HCT116 (cell line): ENCODE results near the gene FST. TPM values are rescaled to one million over a fixed set of nuclear protein-coding genes. Genes with fewer than 3 reads are reported as not detected.

ENCODE experiments used
- ATAC-seq: fragments of 200-7000 bp; cut with Tn5 transposase; 2 replicates; pipeline ENCODE4 v1.9.1; 2020; ENCODE audit warnings: mild to moderate bottlenecking, moderate library complexity
- BruUV-seq: library from RNA; stranded (reverse); fragments of 400-500 nt; replicated peaks from 2 replicates; lab custom pipeline; 2021; lab: Mats Ljungman, UMichigan
- CTCF ChIA-PET: fragments of 300-600 bp; sonication (Branson Sonifier 250); formaldehyde crosslinking; loops from one replicate; lab custom pipeline; 2021; ENCODE audit warnings: antibody characterized with exemption; lab: Charles Lee
- POLR2A ChIA-PET: fragments of 300-600, 350-600 bp; sonication (Branson Sonifier 250); formaldehyde crosslinking; loops from one replicate; lab custom pipeline; 2021; ENCODE audit warnings: antibody characterized with exemption; lab: Charles Lee
- RAD21 ChIA-PET, 2 experiments: fragments of 300-600 bp; sonication (Branson Sonifier 250); formaldehyde crosslinking; loops; one replicate each; lab custom pipeline; 2023; ENCODE audit warnings: low total read pairs in 2 of 2; ENCODE audit not compliant: uncharacterized antibody in 2 of 2, unreplicated experiment in 2 of 2, low non-redundant PET in 1 of 2; lab: Charles Lee
- DNase-seq: peaks from one replicate; pipeline ENCODE4 v3.0.0-alpha.2; 2010; ENCODE audit warnings: low read depth, low spot score
- H2AFZ ChIP-seq: fragments of 200-600 bp; shearing (Covaris generic), sonication (generic); 2 replicates; pipeline ENCODE4 v1.6.1; 2017; ENCODE audit warnings: low read depth, mixed run types, mixed read lengths, antibody characterized with exemption, low read length; ENCODE audit not compliant: poor library complexity, severe bottlenecking
- H3K27ac ChIP-seq: 2 replicates; pipeline ENCODE4 v1.5.1; 2012; ENCODE audit warnings: low read depth, low read length
- H3K27me3 ChIP-seq: fragments of 200-600 bp; sonication (generic); 2 replicates; pipeline ENCODE4 v1.6.1; 2016; ENCODE audit warnings: mixed run types, low read length, mixed read lengths; ENCODE audit not compliant: insufficient read depth
- H3K36me3 ChIP-seq, 2 experiments: fragments of 200-500 bp in 1 of 2; fragments of 200-600 bp in 1 of 2; sonication (Bioruptor generic) in 1 of 2; sonication (generic) in 1 of 2; 2 replicates each; pipeline versions ENCODE4 v1.5.1 to v1.6.1; 2014 to 2016; ENCODE audit warnings: low read length in 2 of 2, inconsistent platforms in 1 of 2, mixed read lengths in 1 of 2, mixed run types in 1 of 2; ENCODE audit not compliant: insufficient read depth in 2 of 2, control insufficient read depth in 1 of 2
- H3K4me1 ChIP-seq, 2 experiments: fragments of 200-600 bp in 1 of 2; sonication (generic) in 1 of 2; 2 replicates each; pipeline versions ENCODE4 v1.5.1 to v1.6.1; 2012 to 2017; ENCODE audit warnings: low read length in 2 of 2, inconsistent platforms in 1 of 2, mild to moderate bottlenecking in 1 of 2, mixed read lengths in 1 of 2, mixed run types in 1 of 2, moderate library complexity in 1 of 2; ENCODE audit not compliant: insufficient read depth in 2 of 2, control insufficient read depth in 1 of 2
- H3K4me2 ChIP-seq: fragments of 200-600 bp; sonication (generic); 2 replicates; pipeline ENCODE4 v1.6.1; 2017; ENCODE audit warnings: mixed run types, low read length, mixed read lengths
- H3K4me3 ChIP-seq, 2 experiments: fragments of 200-600 bp in 1 of 2; sonication (generic) in 1 of 2; replicated peaks in 1 of 2; 2 replicates each; pipeline ENCODE4 v1.5.1; 2011 to 2016; ENCODE audit warnings: low read length in 2 of 2, control low read depth in 1 of 2, low read depth in 1 of 2, mild to moderate bottlenecking in 1 of 2, mixed read lengths in 1 of 2, mixed run types in 1 of 2
- H3K79me2 ChIP-seq: fragments of 200-600 bp; sonication (generic); 2 replicates; pipeline ENCODE4 v1.6.1; 2017; ENCODE audit warnings: mild to moderate bottlenecking, mixed run types, low read length, moderate library complexity, mixed read lengths; ENCODE audit not compliant: insufficient read depth
- H3K9ac ChIP-seq: fragments of 200-600 bp; sonication (generic); 2 replicates; pipeline ENCODE4 v1.6.1; 2016; ENCODE audit warnings: low read length, mixed read lengths
- H3K9me2 ChIP-seq: fragments of 200-600 bp; sonication (generic), shearing (Covaris generic); 2 replicates; pipeline ENCODE4 v1.6.1; 2017; ENCODE audit warnings: mixed run types, mild to moderate bottlenecking, moderate library complexity; ENCODE audit not compliant: insufficient read depth
- H3K9me3 ChIP-seq, 2 experiments: fragments of 200-500 bp in 1 of 2; fragments of 200-600 bp in 1 of 2; sonication (Bioruptor generic) in 1 of 2; sonication (generic) in 1 of 2; 2 replicates each; pipeline ENCODE4 v1.6.1; 2014 to 2017; ENCODE audit warnings: low read length in 2 of 2, mixed read lengths in 2 of 2, inconsistent platforms in 1 of 2, low read depth in 1 of 2, mild to moderate bottlenecking in 1 of 2, mixed run types in 1 of 2, moderate library complexity in 1 of 2; ENCODE audit not compliant: control insufficient read depth in 1 of 2, insufficient read depth in 1 of 2
- H4K20me1 ChIP-seq: fragments of 200-600 bp; sonication (generic), shearing (Covaris generic); 2 replicates; pipeline ENCODE4 v1.6.1; 2017; ENCODE audit warnings: mixed run types, mild to moderate bottlenecking, moderate library complexity; ENCODE audit not compliant: insufficient read depth
- EZH2 ChIP-seq: fragments of 200-600 bp; sonication (generic); IDR thresholded peaks from 2 replicates; pipeline ENCODE4 v1.6.1; 2017; ENCODE audit warnings: antibody characterized with exemption, mixed run types
- MAX ChIP-seq: IDR thresholded peaks from 2 replicates; pipeline ENCODE4 v1.6.1; 2012
- POLR2A ChIP-seq: IDR thresholded peaks from 2 replicates; pipeline ENCODE4 v1.7.0; 2011; ENCODE audit warnings: borderline replicate concordance; ENCODE audit not compliant: insufficient read depth, insufficient read length; ENCODE audit errors: extremely low read depth
- POLR2AphosphoS5 ChIP-seq: IDR thresholded peaks from 2 replicates; pipeline ENCODE4 v1.6.1; 2011; ENCODE audit warnings: mild to moderate bottlenecking, low read depth, low read length, moderate library complexity
- SP1 ChIP-seq: IDR thresholded peaks from 2 replicates; pipeline ENCODE4 v1.6.1; 2012; ENCODE audit warnings: low read depth
- YY1 ChIP-seq: IDR thresholded peaks from 2 replicates; pipeline ENCODE4 v1.6.1; 2011; ENCODE audit warnings: low read length, low read depth, moderate library complexity, mild to moderate bottlenecking; ENCODE audit not compliant: insufficient replicate concordance; ENCODE audit errors: extremely low read depth
- ZFX ChIP-seq: fragments of 450-650 bp; IDR thresholded peaks from 2 replicates; pipeline ENCODE4 v1.6.1; 2017
- ZNF274 ChIP-seq: fragments of 200-500 bp; sonication (Bioruptor generic); IDR thresholded peaks from 2 replicates; pipeline ENCODE4 v1.6.1; 2014; ENCODE audit warnings: mild to moderate bottlenecking, low read depth, low read length, inconsistent platforms
- intact Hi-C: fragments of 100-400 bp; cut with micrococcal nuclease; formaldehyde crosslinking; loops from 2 replicates; pipeline ENCODE4 v1.10.0; 2022
- total RNA-seq: library from RNA; stranded (reverse); gene quantifications from one replicate; pipeline ENCODE4 v1.2.1, GENCODE V29; 2021; ENCODE audit not compliant: unreplicated experiment
- TF ChIP-seq, protein P1 (sequence below): IDR thresholded peaks from 2 replicates; pipeline ENCODE4 v1.6.1; 2012; ENCODE audit warnings: low read depth
- TF ChIP-seq, protein P2 (sequence below): IDR thresholded peaks from 2 replicates; pipeline ENCODE4 v1.6.1; 2011; ENCODE audit warnings: mild to moderate bottlenecking, low read length, moderate library complexity; ENCODE audit not compliant: insufficient replicate concordance; ENCODE audit errors: extremely low read depth

The FST gene
- total RNA-seq, 1 experiment from 2014 or later: 0.34 TPM

DNA sequence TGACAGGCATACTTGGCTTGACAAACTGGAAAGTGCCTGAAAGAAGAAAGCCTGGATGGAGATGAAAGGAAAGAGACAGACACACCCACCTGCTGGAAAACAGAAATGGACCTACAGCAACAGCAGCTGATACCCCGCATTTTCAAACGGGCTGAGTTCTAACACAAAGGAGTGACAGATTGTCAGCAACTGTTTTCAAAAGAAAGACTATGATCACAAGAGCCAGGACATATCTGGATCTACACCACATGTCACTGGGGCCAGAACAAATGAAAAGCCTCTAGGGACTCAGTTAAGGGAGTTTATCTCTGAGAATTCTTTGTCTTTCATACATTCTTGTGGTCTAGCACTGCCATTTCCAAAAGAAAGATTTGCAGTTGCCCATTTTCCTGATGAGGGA is 24.1 kb upstream of the FST start (continued):
- TF ChIP-seq, protein P1, sequence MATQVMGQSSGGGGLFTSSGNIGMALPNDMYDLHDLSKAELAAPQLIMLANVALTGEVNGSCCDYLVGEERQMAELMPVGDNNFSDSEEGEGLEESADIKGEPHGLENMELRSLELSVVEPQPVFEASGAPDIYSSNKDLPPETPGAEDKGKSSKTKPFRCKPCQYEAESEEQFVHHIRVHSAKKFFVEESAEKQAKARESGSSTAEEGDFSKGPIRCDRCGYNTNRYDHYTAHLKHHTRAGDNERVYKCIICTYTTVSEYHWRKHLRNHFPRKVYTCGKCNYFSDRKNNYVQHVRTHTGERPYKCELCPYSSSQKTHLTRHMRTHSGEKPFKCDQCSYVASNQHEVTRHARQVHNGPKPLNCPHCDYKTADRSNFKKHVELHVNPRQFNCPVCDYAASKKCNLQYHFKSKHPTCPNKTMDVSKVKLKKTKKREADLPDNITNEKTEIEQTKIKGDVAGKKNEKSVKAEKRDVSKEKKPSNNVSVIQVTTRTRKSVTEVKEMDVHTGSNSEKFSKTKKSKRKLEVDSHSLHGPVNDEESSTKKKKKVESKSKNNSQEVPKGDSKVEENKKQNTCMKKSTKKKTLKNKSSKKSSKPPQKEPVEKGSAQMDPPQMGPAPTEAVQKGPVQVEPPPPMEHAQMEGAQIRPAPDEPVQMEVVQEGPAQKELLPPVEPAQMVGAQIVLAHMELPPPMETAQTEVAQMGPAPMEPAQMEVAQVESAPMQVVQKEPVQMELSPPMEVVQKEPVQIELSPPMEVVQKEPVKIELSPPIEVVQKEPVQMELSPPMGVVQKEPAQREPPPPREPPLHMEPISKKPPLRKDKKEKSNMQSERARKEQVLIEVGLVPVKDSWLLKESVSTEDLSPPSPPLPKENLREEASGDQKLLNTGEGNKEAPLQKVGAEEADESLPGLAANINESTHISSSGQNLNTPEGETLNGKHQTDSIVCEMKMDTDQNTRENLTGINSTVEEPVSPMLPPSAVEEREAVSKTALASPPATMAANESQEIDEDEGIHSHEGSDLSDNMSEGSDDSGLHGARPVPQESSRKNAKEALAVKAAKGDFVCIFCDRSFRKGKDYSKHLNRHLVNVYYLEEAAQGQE: no peak
- TF ChIP-seq, protein P2, sequence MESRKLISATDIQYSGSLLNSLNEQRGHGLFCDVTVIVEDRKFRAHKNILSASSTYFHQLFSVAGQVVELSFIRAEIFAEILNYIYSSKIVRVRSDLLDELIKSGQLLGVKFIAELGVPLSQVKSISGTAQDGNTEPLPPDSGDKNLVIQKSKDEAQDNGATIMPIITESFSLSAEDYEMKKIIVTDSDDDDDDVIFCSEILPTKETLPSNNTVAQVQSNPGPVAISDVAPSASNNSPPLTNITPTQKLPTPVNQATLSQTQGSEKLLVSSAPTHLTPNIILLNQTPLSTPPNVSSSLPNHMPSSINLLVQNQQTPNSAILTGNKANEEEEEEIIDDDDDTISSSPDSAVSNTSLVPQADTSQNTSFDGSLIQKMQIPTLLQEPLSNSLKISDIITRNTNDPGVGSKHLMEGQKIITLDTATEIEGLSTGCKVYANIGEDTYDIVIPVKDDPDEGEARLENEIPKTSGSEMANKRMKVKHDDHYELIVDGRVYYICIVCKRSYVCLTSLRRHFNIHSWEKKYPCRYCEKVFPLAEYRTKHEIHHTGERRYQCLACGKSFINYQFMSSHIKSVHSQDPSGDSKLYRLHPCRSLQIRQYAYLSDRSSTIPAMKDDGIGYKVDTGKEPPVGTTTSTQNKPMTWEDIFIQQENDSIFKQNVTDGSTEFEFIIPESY: no peak
- TF ChIP-seq POLR2AphosphoS5 (no peak), ZNF274 (no peak), POLR2A (no peak), MAX (no peak)

DNA sequence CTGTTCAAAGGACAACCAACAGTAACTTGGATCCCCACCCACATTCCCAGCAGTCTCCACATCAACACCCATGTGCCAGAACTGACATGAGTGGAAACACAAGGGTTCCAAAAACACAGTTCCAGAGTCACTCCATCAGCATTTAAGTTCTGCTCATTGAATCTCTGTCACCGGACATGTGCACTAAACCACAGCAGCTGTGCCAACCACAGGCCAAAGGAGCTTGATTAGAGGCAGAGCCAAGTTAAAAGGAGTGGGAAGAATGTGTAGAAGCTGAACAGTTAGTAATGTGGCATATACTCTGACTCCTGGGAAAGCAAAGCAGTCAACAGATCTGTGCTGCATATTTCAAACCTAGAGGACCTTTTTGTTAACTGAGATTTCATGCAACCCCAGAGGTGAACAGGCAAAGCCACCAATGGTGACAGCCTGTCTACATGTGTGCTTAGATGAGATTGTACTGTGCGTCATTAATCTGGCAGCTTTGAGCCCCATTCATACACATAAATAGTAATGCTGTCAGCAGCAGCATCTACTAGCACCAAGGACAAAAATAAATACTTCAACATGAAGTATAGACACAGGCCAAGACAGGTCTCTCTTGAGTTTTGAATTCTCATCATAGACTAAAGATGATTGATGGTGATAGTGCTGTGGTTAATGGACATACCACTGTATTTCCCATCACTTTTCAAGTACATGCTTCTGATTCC is 16.4 kb upstream of the FST start:
- POLR2A ChIA-PET: interaction anchor here (1.4 kb wide), 1 partner anchor 14 kb away, joined by 3 read pairs; no protein-coding TSS in a partner anchor
- Histone ChIP-seq H3K36me3 (no peaks in the 10 kb centered on the region), H2AFZ (no peak overlapping the region), H4K20me1 (no peaks in the 10 kb centered on the region), H3K9me3 (no peaks in the 10 kb centered on the region), H3K9ac (no peak overlapping the region), H3K27me3 (no peaks in the 10 kb centered on the region), H3K4me1 (no peaks in the 10 kb centered on the region), H3K4me3 (no peak overlapping the region), H3K27ac (no peak overlapping the region), H3K4me2 (no peak overlapping the region), H3K79me2 (no peaks in the 10 kb centered on the region), H3K9me2 (no peaks in the 10 kb centered on the region)
- ATAC-seq (no peak), DNase-seq (no peak)
- RAD21 ChIA-PET: no interaction called here
- intact Hi-C loops: no loop called here
- CTCF ChIA-PET: no interaction called here
- no TSS peak for BruUV-seq
- TF ChIP-seq, protein P1: no peak
- TF ChIP-seq, protein P2: no peak
- TF ChIP-seq MAX: no peak
- no peak for TF ChIP-seq EZH2
- TF ChIP-seq YY1: no peak
- no peak for TF ChIP-seq SP1
- TF ChIP-seq ZFX: no peak
